DOHH2 (cell line): ENCODE measurements around the gene C1orf174.
A peak's percentile ranks its signal among the peaks of the same experiment; 100 is the strongest.

Experiments
- H3F3A ChIP-seq: fragments of 200-600 bp; sonication (generic), shearing (Covaris generic); 2 replicates; pipeline ENCODE4 v1.6.0; 2016; ENCODE audit warnings: antibody characterized with exemption, mild to moderate bottlenecking; ENCODE audit not compliant: control insufficient read depth, insufficient read depth
- H3K27ac ChIP-seq: fragments of 200-600 bp; sonication (generic); 2 replicates; pipeline ENCODE4 v1.5.1; 2014; ENCODE audit warnings: low read depth, mild to moderate bottlenecking, low read length, moderate library complexity
- H3K27me3 ChIP-seq: fragments of 200-600 bp; sonication (generic); 2 replicates; pipeline ENCODE4 v1.6.1; 2014; ENCODE audit warnings: mild to moderate bottlenecking, low read length, mixed read lengths; ENCODE audit not compliant: control insufficient read depth
- H3K36me3 ChIP-seq: fragments of 200-600 bp; sonication (generic); 2 replicates; pipeline ENCODE4 v1.6.1; 2014; ENCODE audit warnings: mild to moderate bottlenecking, low read length, moderate library complexity, mixed read lengths; ENCODE audit not compliant: control insufficient read depth
- H3K4me1 ChIP-seq: fragments of 200-600 bp; sonication (generic); 2 replicates; pipeline ENCODE4 v1.6.1; 2014; ENCODE audit warnings: mild to moderate bottlenecking, low read length, mixed read lengths; ENCODE audit not compliant: control insufficient read depth
- H3K4me2 ChIP-seq: fragments of 200-600 bp; sonication (generic); 2 replicates; pipeline ENCODE4 v1.6.0; 2014; ENCODE audit warnings: mild to moderate bottlenecking, low read length, moderate library complexity
- H3K4me3 ChIP-seq: fragments of 200-600 bp; sonication (generic); 2 replicates; pipeline ENCODE4 v1.5.1; 2014; ENCODE audit warnings: mild to moderate bottlenecking, low read length, mixed read lengths
- H3K79me2 ChIP-seq: fragments of 200-600 bp; sonication (generic); 2 replicates; pipeline ENCODE4 v1.6.1; 2014; ENCODE audit warnings: mild to moderate bottlenecking, low read length, mixed read lengths; ENCODE audit not compliant: control insufficient read depth
- H3K9me2 ChIP-seq: fragments of 200-600 bp; sonication (generic); replicated peaks from 2 replicates; pipeline ENCODE4 v1.6.1; 2014; ENCODE audit warnings: mild to moderate bottlenecking, low read length, mixed read lengths; ENCODE audit not compliant: control insufficient read depth
- H3K9me3 ChIP-seq: fragments of 200-600 bp; sonication (generic); 2 replicates; pipeline ENCODE4 v1.6.1; 2014; ENCODE audit warnings: antibody characterized with exemption, low read length, mixed read lengths; ENCODE audit not compliant: control insufficient read depth, insufficient read depth
- H4K20me1 ChIP-seq: fragments of 200-600 bp; sonication (generic); 2 replicates; pipeline ENCODE4 v1.6.0; 2014; ENCODE audit warnings: low read depth, mild to moderate bottlenecking, antibody characterized with exemption, low read length, moderate library complexity; ENCODE audit not compliant: control insufficient read depth, insufficient read depth
- CTCF ChIP-seq: fragments of 200-600 bp; sonication (generic); IDR thresholded peaks from one replicate; pipeline ENCODE4 v1.5.1; 2014; ENCODE audit warnings: antibody characterized with exemption, mild to moderate bottlenecking, low read depth, low read length; ENCODE audit not compliant: poor library complexity, severe bottlenecking
- EZH2phosphoT487 ChIP-seq: fragments of 200-600 bp; sonication (generic); IDR thresholded peaks from 2 replicates; pipeline ENCODE4 v1.6.1; 2017; ENCODE audit warnings: borderline replicate concordance, mild to moderate bottlenecking, antibody characterized with exemption, low read length, moderate library complexity, mixed read lengths

C1orf174 gene

GRCh38 chr1:3900150-3900968 lies at the start of gene C1orf174:
TSS of gene C1orf174 (minus strand) at chr1:3900272. CDS start at chr1:3900186, 86 bp downstream.
- Histone ChIP-seq H3K4me1 (peaks cover 57% of the 10 kb centered on the region), H3K79me2 (peaks cover 46% of the 10 kb centered on the region), H3K4me2 (peak within 1 kb of the TSS; percentile 100), H3K27me3 (no peaks in the 10 kb centered on the region), H3K4me3 (peak within 1 kb of the TSS; percentile 98), H3K9me2 (no peaks in the 10 kb centered on the region), H3K27ac (peak within 1 kb of the TSS; percentile 94), H4K20me1 (no peaks in the 10 kb centered on the region), H3F3A (peaks cover 12% of the 10 kb centered on the region), H3K9me3 (no peaks in the 10 kb centered on the region), H3K36me3 (peaks cover 26% of the 10 kb centered on the region)
- no peak for TF ChIP-seq EZH2phosphoT487
- no peak for TF ChIP-seq CTCF

GRCh38 chr1:3948344-3948743 lies 48.3 kb upstream of the C1orf174 start:
- no peaks in the 10 kb centered on the region for H3K79me2 ChIP-seq
- no peak overlapping the region for H3K27ac ChIP-seq
- no peak overlapping the region for H3K4me2 ChIP-seq
- peaks cover 18% of the 10 kb centered on the region for H3K9me3 ChIP-seq
- no peaks in the 10 kb centered on the region for H3K4me1 ChIP-seq
- H3F3A ChIP-seq: no peaks in the 10 kb centered on the region
- no peaks in the 10 kb centered on the region for H4K20me1 ChIP-seq
- H3K36me3 ChIP-seq: no peaks in the 10 kb centered on the region
- H3K9me2 ChIP-seq: no peaks in the 10 kb centered on the region
- no peaks in the 10 kb centered on the region for H3K27me3 ChIP-seq
- H3K4me3 ChIP-seq: no peak overlapping the region
- no peak for TF ChIP-seq CTCF
- TF ChIP-seq EZH2phosphoT487: no peak

- no peak overlapping the region for H3K27ac ChIP-seq
- H3K4me3 ChIP-seq: no peak overlapping the region
- H3K9me2 ChIP-seq: no peaks in the 10 kb centered on the region
- no peaks in the 10 kb centered on the region for H4K20me1 ChIP-seq
- no peaks in the 10 kb centered on the region for H3K79me2 ChIP-seq
- H3K27me3 ChIP-seq: no peaks in the 10 kb centered on the region
- H3K9me3 ChIP-seq: peaks cover 18% of the 10 kb centered on the region
- H3F3A ChIP-seq: no peaks in the 10 kb centered on the region
- H3K4me1 ChIP-seq: no peaks in the 10 kb centered on the region
- TF ChIP-seq EZH2phosphoT487 (no peak), CTCF (no peak)
- no peaks in the 10 kb centered on the region for H3K36me3 ChIP-seq
- H3K4me2 ChIP-seq: no peak overlapping the region
These were observed 46.1 kb upstream of the C1orf174 start for GRCh38 chr1:3945916-3946840.
